ENCODE measurements around the gene HSPA5.
"Not testable (repeated sequence)": the region's sequence is repeated elsewhere in the genome, so short reads cannot be mapped to it uniquely, and the experiment has no call there.

The HSPA5 gene

DNA sequence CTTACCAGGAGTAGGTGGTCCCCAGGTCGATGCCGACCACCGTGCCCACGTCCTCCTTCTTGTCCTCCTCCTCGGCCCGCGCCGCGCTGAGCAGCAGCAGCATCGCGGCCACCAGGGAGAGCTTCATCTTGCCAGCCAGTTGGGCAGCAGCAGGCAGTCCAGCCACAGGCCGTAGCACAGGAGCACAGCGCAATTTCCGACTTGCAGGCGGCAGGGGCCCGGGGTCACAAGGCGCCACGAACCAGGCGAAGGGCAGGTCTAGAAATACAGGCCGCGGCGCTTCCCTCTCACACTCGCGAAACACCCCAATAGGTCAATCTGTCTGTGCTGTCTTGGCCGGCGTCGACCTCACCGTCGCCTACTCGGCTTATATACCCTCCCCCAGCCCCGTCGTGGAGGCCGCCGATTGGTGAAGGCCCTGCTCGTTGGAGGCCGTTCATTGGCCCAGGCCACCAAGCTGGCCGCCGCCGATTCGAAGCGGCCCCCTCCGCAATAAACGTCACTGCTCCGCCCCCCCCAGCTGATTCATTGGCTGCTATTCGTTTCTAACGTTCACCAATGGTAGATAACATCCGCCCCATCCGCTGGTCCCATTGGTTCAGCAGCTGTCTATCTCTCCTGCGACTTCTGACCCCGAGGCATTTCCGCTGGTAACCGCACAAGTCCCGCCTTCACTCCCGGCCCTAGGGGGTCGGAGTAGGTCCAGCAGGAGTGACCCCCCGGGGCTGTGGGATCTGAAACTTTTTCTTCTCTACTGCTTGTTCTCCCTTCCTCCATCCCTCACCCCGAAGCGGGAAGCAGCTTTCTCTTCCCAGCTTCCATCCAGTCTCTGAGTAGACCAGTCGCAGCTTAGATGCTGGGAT lies at the start of gene HSPA5:
Gene HSPA5 (minus strand): TSS at position 344 of the 863 bp plus-strand sequence. CDS start 217 bp downstream, at position 127.
- peak; percentile 97 for DNase-seq

DNA sequence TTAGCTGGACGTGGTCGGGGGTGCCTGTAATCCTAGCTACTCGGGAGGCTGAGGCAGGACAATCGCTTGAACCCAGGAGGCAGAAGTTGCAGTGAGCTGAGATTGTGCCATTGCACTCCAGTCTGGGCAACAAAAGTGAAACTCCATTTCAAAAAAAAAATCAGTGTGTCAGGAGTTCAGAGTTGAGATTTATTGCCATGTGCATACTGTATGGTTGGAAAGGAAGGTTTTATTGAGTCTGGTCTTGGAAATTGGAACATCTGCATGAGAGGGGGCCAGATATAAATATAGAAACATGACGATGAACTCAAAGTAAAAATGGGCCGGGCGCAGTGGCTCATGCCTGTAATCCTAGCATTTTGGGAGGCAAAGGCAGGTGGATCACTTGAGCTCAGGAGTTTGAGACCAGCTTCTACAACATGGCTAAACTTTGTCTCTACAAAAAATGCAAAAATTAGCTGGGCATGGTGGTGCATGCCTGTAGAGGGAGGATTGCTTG lies 45.8 kb upstream of the HSPA5 start:
- DNase-seq = not testable (repeated sequence)

- DNase-seq = no peak
These were observed 43.7 kb upstream of the HSPA5 start for GRCh38 chr9:125284855-125285254.

DNA sequence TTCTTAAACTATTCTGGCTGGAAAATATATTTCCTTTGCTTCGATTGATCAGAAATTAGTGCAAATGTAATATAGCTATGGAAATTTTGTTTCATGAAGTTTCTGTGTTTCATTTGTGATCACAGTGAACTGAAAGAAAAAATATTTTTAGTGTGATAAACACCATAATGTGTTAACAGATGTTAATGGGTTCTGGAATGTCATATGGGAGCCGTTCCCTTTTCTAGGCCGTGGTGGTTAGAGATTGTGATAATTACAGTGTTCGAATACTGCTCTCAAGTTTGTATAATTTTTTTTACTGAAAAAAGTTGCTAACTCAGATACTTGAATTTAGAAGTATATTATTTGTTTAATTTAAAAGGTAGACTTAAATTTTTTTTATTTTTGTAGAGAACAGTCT lies 39.8 kb upstream of the HSPA5 start:
- no peak for DNase-seq

GRCh38 chr9:125277411-125277810 lies 36.3 kb upstream of the HSPA5 start:
- no peak for DNase-seq

DNA sequence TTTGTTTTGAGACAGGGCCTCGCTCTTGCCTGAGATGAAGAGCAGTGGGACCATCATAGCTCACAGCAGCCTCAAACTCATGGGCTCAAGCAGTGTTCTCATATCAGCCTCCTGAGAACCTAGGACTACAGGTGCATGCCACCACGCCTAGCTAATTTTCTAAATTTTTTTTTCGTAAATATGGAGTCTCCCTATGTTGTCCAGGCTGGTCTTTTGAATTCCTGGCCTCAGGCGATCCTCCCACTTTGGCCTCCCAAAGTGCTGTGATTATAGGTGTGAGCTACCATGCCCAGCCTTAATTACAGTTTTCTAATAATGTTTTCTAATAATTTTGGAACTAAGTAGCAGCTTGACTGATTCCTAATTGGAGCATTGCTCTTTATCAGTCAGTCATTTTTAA lies 35.6 kb upstream of the HSPA5 start:
- DNase-seq = no peak

GRCh38 chr9:125272697-125273096 lies 31.6 kb upstream of the HSPA5 start:
- DNase-seq = no peak

DNA sequence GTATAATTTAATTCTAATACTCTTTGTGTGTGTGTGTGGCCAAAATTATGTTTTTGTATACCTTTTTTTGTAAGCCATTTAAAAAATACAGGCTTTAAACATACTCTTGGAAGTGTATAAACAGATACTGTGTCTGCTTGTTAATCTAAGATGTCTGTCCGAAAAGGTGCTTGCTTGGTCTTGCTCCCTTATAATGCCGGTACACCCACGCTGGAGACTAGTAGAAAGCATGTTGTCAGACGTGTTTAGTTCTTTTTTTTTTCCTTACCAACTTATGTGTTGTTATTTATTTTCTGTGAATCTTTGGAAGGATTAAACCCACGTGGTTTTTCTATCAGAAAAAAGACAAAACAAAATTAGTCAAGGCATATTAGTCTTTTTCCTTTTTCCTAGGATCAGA lies 29.9 kb upstream of the HSPA5 start:
- no peak for DNase-seq

GRCh38 chr9:125269014-125269397 lies 27.9 kb upstream of the HSPA5 start:
- no peak for DNase-seq

GRCh38 chr9:125268394-125269013 lies 27.4 kb upstream of the HSPA5 start:
- no peak for DNase-seq

GRCh38 chr9:125264068-125264467 lies 22.9 kb upstream of the HSPA5 start:
- not testable (repeated sequence) for DNase-seq

DNA sequence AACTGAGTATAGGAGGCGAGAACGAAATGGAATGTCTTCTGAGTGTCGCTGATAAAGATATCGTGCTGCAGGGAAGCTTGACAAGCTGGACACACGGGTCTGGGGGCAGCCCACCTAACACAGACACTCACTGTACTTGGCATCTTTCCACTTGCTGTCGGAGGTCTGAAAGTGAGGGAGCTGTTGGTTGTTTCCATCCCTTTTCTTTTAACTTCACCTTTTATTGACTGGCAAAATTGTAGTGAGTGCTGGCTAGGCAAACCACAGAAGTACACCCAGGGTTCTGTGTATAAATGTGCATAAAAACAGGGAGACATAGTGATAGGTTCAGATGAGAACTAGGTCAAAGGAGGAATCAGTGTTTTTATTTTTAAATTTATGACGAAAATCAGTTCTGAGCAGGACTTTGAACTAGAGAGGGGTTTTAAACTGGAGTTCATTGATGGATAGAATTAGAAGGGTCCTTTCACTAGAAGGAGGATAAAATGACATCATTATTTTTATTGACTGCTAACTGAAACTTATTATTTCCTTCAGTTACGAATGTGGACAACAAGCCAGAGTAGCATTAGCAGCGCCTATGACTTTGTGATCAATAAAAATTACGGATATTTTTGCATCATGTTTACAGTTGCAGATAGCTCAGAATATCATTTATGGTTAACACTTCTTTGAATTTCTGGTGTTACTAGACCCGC lies 21.3 kb upstream of the HSPA5 start:
- no peak for DNase-seq

DNA sequence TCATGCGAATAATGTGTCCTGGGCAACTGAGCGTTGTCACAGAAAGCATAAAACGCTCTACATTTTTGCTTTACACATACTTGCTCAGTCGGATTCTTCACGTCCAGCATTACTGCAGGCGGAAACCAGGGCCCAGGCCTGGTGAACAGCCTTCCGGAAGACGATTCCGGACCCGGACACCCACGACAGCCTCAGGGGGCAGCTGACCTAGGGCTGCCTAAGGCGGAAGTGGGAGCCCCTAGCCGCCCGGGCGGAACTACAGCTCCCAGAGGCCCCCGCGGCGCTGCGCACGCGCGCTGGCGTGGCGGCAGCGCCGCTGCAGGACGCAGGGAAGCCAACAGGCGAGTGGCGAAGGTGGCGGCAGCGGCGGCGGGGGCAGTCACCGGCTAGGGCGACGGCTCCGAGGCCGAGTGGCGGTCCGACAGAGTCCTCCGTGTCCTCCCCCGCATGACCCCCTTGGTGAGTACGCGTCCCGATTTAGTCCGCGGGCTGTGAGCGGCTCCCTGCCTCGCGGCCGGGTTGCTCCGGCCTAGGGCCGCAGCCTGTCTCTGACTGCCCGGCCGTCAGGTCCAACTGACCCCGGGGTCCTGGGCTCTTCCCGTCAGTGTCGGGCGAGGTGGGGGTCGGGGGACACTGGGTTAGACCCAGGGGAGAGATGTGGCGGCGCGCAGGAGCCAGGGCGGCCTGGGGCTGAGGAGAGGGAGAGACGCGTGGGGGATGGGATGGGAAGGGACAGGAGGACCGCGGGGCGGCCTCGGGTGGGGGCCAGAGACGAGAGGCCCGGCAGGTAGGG lies 20.6 kb upstream of the HSPA5 start, which contains the start of gene GAPVD1:
Gene GAPVD1 (plus strand): TSS at position 326 of the 793 bp plus-strand sequence. CDS start 37,096 bp downstream, outside the sequence.
- DNase-seq = peak; percentile 49

GRCh38 chr9:125260561-125260960 lies 19.4 kb upstream of the HSPA5 start:
- no peak for DNase-seq

- no peak for DNase-seq
These were observed 17.8 kb upstream of the HSPA5 start for GRCh38 chr9:125258832-125259534.

DNA sequence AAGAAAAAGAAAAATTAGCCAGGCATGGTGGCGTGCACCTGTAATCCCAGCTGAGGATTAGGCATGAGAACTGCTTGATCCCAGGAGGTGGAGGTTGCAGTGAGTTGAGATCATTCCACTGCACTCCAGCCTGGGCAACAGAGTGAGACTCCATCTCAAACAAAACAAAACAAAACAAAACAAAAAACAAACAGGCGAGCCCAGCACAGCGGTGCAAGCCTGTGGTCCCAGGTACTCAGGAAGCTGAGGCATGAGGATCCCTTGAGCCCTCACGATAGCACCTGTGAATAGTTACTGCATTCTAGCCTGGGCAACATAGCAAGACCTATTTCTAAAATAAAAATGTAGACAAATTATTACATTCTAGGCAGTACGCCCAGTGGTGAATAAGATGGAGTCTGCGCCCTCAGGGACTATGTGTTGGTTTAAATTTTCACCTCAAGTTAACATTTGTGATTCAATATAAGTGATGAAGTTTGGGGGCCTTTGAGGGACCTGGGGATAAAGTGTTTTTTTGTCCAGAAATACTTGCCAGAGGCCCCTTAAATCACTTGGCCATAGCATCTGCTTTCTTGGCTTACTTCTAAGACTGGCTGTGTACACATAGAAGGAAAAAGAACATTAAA lies 17.1 kb upstream of the HSPA5 start:
- no peak for DNase-seq

GRCh38 chr9:125255781-125256391 lies 14.7 kb upstream of the HSPA5 start:
- no peak for DNase-seq

GRCh38 chr9:125254231-125254630 lies 13.1 kb upstream of the HSPA5 start:
- no peak for DNase-seq

DNA sequence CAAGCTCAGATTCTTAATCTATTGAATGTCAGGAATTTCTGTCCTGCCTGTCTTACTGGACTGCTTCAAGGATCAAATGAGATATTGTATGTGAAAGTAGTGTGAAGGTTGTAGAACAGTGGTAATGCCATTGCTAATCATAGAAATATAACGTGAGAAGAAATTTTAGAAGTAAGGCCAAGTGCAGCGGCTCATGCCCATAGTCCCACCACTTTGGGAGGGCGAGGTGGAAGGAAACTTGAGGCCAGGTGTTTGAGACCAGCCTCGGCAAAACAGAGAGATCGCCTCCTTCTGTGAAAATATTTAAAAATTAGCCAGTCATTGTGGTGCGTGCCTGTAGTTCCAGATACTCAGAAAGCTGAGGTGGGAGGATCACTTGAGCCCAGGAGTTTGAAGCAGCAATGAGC lies 5.1 kb upstream of the HSPA5 start:
- no peak for DNase-seq

DNA sequence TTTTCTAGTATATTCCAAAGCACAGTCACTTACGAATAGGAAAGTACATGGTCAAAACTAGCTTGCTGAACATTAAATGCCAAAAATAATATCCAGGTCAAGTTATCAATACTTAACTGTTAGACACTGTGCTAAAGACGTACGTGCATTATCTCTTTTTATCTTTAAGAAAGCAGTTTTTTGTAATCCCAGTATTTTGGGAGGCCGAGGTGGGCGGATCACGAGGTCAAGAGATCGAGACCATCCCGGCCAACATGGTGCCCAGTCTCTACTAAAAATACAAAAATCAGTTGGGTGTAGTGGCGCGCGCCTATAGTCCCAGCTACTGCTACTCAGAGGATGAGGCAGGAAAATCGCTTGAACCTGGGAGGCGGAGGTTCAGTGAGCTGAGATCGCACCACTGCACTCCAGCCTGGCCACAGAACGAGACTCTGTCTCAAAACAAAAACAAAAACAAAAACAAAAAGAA lies 2.7 kb upstream of the HSPA5 start:
- DNase-seq = no peak
